NCI-H774 (cell line): ENCODE data around the gene RAC2.

Source experiments
- DNase-seq: peaks from one replicate; lab custom pipeline; 2025; lab: John Stamatoyannopoulos, UW

Gene RAC2

DNA sequence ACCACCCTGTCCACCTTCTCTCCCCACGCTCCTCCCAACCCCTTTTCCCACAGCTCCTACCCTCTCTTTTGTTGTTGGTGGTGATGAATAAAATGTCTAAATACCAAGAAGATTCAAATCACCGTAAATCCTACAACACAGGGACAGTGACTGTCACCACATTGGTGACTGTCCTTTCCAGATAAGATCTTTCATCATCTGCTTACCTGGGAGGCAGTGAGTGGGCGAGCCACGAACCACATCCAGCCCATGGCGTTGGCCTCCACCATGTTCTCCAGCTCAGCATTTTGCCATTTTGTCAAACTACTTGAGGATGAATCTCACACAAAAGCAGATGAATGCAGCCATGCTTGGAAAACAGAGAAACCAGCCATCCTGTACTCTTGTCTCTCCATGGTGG is 31.6 kb upstream of the RAC2 start:
- DNase-seq: no peak

DNA sequence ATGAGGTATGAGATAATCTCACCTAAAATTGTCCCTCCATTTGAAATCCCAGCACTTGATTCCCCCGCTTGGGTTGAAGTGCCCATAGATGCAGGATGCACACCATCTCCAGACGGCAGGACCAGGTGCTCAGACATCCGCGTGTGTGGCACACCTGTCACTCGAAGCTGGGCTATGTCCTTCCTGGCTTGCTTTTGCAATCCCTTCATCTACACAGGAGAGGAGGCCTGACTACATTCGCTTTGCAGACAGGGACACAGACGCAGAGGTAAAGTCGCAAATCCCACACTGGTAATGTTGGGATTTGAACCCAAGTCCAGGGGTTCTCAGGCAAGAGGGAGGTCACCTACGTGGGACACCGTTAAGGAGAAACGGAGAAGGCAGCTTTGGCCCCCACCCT is 31.1 kb upstream of the RAC2 start:
- DNase-seq: no peak

DNA sequence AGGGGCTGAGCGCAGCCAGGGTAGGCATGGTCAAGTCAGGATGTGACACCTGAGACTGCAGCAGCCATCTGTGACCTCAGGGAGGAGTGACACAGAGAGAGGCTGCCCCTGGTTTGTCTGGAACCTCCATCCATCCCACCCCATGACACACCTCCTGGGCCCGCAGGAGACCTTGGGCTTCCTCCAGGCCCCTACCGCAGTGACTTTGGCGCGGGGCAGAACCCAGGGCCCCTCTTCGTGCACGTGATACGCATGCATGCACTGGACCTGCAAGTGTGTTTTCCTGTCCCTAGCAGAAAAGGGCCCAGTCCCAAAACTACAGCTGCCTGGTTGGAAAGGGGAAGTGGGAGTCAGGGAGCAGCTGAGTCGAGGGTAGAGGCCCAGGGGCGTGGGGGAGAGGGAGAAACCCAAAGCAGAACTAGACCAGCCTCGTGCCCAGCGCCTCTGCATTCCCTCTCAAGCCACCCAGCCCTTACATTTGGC is 30.4 kb upstream of the RAC2 start:
- DNase-seq: no peak

DNA sequence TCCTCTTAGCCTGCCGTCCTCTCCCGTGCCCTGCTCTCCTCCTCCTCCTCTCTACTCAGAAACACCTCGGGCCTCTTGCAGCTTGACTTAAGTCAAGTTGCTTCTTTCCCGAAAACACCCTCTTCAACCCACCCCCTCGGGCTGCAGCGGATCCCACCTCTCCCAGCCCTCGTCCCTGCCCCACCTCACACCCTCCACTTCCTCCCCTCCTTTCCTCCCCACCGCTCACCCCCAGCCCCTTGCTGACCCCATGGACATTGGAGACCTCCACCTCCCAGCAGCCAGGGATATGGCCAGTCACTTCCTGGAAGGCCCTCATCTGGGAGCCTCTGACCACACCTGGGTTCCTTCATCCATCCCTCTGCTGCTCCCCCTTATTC is 29.8 kb upstream of the RAC2 start:
- no peak for DNase-seq

DNA sequence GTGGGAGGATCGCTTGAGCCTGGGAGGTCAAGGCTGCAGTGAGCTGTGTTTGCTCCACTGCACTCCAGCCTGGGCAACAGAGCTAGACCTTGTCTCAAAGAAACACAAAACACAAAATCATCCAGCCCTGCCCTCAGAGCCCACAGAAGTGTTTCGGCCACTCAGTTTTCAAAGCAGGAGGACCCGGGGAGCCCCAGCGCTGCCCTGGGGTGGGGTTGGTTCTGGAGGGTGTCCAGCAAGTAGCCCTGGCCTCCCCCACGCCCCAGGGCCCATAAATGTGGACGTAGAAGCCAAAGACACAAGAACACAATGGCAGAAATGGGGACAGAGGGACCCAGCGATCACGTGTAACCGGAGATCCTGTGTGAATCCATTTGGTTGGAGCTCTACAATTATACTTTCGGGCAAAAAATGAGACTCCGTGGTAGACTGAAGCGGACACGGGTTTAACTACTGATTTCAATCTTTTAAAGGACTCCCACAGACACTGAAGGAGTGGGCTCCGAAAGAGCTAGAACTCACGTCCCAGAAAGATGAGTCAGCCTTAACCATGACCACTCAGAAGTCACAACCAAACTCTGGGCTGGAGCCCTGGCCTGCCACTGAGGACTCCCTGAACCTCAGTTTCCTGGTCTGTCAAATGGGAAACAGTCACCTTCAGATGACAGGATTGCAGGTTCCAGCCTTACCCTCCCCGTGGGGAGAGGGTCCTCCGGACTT is 29.2 kb upstream of the RAC2 start:
- DNase-seq: no peak

DNA sequence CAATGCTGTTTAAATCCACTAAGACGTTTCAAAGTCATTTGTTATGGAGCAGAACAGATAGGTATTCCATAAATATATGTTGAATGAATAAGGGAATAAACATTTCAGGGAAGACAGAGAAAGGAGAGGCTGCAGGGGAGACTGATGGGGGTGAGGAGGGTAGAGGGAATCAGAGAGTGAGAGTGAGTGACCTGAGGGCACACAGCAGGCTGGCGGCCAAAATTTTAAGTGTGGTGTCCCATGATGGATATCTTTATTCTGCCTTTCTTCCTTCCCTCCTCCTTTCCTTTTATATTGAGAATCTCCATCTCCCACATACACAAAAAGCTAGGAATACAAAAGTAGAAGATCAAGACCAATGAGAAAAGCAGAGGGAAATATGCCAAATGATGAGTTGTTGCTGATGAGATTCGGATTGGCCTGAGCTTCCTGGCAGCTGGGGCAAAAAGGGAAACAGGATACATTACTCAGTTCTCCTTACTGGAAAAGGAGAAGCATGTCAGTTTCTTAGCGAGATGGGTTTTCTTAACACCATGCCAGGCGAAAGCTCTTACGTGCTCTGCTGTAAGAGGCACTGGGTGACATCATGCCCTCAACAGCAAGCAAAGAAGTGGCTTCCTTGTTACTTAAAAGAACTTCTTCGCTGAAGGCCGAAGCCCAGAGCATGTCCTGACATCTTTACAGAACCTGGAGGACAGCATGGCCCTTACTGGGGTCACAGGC is 27.0 kb upstream of the RAC2 start:
- no peak for DNase-seq

DNA sequence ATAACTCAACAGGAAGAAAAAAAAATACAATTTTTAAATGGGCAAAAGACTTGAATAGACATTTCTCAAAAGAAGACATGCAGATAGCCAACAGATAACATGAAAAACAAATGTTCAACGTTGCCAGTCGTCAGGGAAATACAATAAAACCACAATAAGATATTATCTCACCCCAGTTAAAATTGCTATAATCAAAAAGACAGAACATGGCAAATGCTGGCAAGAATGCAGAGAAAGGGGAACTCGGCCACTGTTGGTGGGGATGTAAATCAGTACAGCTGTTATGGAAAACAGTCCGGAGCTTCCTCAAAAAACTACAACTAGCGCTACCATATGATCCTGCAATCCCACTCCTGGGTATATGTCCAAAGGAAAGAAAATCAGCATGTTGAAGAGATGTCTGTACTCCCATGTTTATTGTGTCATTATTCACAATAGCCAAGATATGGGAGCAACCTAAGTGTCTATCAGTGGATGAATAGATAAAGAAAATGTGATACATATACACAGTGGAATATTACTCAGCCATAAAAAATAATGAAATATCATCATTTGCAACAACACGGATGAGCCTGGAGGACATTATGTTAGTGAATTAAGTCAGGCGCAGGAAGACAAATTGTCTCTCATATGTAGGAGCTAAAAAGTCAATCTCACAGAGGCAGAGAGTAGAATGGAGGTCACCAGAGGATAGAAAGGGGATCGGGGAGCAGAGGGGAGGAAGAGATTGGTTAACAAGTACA is 26.0 kb upstream of the RAC2 start:
- no peak for DNase-seq

DNA sequence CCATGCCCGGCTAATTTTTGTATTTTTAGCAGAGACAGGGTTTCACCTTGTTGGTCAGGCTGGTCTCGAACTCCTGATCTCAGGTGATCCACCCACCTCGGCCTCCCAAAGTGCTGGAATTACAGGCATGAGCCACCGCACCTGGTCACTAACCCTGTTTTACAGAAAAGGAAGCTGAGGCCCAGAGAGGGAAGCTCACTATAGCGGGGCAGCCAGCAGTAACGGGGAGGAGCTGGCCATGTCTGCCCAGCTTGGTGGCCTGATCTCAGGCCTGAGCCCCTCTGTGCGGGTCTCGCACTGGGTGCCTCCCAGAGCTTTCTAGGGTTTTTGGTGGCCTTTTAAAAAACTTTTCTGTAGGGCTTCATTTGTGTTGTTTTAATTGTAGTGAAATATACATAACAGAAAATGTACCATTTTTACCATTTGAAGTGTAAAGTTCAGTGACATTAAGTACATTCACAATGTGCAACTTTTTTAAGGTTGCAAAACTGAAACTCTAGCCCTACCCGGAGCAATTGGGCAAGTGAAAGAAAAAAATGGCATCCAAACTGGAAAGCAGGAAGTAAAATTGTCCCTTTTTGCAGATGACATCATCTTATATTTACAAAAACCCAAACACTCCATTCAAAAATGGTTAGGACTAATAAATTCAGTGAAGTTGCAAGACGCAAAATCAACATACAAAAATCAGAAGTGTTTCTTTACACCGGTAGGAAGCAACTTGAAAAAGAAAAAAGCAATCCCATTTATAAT is 23.8 kb upstream of the RAC2 start:
- no peak for DNase-seq

DNA sequence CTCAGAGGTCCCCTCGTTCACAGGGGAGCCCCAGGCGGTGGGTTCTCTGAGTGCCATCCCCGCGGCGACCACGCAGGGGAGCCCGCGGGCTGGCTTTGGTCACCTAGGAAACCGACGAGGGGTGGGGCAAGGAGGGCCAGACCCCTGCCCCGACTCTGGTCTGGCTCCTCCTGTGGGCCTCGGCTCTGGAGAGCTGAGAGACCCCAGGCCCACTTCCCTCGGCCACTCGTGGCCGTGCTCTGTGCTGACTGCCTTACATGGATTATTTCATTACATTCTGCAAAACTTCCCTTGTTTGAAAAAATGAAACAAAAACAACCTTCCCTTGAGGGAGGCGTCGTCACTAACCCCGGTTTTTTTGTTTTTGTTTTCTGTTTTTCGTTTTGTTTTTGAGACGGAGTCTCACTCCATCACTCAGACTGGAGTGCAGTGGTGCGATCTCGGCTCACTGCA is 23.1 kb upstream of the RAC2 start:
- no peak for DNase-seq

DNA sequence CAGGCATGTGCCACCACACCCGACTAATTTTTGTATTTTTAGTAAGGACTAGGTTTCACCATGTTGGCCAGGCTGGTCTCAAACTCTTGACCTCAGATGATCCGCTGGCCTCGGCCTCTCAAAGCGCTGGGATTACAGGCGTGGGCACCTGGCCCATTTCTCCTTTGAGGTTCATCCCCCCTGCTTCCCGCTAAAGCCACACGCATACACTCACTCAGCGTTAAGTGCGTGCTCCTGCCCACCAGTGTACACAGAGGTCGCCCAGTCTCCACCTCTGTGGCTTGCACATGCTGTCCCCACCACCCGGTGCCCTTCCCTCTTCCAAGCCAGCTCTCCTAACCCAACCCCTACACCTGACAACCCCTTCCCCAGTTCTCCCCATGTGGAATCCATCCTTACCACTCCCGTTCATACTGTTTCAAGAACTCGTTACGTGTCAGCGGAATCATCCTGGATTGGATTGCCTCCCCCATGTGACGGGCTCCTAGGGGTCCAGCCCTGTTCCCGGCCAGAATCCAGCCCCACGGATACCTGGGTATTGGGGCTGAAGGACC is 22.6 kb upstream of the RAC2 start:
- DNase-seq: no peak

DNA sequence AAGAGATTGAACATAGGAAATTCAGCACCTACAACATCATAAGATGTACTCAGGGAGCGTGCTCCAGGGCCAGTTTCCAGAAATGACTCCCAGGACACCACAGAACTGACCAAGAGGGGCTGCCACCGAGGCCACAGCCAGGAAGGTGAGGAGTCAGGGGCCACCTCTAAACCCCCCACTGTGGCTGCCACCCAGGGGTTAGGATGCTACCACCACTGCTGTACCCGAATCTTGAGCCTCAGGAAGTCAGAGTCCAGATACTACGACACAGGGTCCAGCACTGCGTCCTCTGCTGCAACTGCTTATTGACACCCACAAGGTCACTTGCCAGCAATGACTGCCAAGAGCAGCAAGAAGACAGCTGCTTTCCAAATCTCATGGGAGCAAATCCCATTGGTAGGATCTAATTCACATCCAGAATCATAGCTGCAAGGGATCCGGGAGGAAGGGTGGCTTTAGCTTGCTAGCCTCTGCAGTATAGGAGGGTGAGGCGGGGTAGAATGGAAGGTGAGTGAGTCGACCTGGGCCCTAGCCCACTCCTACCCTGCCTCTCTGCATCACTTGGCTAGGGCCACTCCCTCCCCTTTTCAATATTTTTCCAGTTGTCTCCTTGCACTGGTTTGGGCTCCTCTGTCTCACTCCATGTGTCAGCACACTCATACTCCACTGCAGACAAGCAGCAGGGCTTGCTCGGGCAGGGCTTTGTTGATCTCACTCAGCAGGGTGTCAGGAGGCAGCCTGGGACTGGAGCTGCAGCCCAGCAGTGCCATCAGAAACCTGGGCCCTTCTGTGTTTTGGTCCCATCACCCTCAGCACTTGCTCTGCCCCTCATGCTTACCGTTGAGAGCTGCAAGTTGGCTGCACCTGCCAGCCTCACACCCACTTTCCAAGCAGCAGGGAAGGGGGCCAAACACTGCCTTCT is 20.2 kb upstream of the RAC2 start:
- DNase-seq: no peak

DNA sequence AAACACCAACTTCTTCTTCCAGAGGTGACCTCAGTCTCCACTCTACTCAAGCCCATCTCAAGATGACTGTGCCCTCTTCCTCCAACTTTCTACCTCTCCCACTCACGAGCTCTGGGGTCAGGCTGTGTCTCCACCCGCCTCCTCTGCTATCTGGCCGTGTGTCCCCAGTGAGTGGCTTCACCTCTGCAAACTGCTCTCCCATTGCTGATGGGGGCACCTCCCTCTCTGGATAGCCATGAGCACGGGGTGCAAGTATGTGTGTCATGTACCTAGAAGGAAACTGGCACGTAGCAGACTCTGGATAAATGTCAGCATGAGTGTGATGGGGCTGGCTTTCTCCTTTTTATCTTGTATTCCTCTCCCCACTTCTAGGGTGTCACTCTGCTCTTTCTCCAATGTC is 18.3 kb upstream of the RAC2 start:
- DNase-seq: no peak

DNA sequence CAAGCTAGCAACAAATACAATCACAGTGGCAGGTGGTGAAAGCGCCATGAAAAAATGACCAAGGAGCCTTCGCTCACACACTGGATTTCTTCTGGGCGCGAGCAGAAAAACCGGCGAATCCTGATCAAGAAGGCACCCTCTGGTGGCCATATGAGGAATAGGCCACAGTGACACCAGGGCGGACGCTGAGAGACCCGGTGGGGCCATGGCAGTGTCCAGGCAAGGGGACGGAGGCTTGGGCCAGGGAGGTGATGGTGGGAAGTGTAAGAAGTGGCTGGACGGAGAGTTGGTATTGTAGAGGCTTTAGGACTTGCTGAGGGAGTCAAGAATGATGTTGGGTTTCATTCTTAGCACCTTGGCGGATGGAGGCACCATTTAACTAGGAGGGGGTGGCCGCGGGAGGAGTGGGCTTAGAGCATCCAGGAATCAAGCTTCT is 16.9 kb upstream of the RAC2 start:
- DNase-seq: no peak

DNA sequence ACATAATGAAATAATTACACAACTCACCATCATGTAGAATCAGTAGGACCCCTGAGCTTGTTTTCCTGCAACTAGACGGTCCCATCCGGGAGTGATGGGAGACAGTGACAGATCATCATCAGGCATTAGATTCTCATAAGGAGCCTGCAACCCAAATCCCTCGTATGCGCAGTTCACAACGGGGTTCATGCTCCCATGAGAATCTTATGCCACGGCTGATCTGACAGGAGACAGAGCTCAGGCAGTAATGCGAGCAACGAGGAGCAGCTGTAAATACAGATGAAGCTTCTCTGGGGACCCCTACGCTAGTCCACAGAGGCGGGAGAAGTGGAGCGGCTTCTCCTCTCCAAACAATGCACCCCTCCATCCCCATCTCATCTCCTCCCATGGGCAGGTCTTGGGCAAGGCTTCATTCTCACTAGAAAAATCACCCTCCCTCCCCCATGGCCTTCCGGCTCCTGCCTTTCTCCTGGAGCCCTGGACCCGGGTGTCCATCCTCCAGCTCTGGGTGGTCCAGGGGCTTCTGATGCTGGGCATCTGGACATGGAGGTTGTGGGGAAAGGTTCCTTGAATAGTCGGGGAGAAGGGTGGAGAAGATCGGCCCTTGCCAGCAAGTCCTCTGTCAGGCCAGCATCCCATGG is 16.2 kb upstream of the RAC2 start:
- DNase-seq: no peak

DNA sequence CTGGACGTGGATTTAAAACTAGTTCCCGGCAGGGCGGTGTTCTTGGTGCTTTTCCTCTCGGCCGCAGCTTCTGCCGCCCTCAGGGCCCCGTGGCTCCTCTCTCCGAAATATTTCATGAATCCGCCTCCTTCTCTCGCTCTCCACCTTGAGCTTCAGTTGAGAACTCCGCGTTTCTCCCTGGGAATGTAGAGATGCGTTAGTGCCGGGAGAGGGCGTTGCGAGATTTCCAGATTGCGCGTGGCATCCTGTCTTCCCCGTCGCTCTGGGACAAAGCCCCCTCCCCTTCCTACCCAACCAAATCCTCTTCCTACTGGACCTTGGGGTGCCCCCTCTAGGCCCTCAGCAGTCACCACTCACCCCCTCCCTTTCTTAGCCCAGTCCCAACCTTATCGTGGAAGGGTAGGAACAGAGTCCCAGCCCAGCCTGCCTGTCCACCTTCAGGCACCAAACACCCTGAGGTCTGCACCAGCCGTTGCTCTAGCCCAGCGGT is 15.5 kb upstream of the RAC2 start:
- DNase-seq: no peak

DNA sequence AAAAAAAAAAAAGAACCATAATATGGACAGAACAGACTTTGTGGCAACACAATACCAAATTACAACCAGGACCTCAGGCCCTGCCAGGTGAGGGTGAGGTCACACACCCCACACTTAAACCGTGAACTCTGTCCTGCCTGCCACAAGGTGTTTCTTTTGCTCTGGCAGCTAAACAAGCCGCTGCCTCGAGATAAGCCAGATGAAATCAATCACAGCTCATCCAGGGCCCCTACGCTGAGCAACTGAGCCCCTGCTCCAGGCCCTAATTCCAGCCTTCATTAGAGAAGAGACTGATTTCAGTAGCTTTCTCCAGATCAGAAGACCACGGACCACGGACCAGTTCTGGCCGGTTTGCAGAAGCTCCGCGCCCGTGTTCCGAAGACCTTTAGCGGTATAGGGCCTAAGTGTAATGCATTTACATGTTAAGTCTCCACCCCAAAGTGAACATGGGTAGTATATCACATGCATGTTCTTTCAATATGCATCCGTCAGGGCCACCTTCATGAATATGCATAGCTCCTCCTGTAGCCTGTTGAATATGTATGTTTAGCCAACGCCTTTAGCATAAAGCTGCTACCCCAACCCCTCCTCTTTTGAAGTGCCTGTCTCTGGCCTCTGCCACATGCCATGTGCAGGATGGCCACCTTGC is 14.8 kb upstream of the RAC2 start:
- no peak for DNase-seq

DNA sequence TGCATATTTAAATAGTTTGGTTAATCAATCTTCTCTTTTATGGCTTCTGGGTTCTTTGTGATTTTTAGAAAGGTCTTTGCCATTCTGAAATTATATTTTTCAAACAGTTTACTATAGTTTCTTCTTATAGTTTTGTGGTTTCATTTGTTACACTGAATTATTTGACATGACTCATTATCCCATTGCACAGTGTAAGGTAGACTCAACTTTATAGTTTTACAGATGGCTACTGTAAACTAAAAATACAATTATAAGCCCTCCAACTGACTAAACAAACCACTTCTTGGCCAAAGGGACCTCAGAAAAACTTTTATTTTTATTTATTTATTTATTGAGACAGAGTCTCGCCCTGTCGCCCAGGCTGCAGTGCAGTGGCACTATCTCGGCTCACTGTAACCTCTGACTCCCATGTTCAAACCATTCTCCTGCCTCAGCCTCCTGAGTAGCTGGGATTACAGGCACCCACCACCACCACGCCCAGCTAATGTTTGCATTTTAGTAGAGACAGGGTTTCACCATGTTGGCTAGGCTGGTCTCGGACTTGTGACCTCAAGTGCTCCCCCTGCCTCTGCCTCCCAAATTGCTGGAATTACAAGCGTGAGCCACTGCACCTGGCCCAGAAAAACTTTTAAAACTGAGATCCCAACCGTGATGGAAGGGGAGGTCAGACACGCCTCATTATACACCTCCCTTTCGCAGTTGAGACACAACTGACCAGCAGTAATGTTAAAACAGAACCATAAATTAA is 14.1 kb upstream of the RAC2 start:
- DNase-seq: no peak

DNA sequence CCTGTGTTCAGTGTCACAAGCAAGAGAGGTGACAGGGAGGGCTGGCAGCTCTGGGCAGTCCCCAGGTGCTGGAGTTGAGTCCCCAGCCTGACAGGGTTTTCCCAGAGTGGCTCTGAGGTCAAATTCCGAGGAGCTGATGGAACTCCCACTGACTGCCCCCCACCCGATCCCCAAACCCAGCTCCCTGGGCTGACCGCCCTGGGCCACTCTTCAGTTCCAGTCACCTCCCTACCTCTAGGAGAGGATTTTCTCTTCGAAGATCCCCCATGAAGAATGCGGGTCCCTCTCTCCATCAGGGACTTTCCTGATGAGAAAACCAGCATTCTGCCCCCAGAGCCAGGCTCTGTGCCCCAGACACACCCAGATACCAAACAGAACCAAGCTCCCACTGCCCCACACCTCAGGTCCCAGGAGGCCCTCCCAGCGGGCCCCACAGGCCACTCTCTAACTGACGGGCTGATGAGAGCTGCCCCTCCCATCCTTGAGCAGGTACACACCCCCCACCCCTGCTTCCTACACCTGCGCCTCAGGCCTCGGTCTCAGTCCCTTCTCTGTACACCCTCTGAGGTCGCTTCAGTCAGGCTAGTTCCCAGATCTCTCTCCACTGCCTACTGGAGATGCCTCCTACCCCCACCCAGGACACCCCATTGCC is 12.1 kb upstream of the RAC2 start:
- DNase-seq: no peak
